ENCODE data around the gene ZBED5.

The ZBED5 gene

DNA sequence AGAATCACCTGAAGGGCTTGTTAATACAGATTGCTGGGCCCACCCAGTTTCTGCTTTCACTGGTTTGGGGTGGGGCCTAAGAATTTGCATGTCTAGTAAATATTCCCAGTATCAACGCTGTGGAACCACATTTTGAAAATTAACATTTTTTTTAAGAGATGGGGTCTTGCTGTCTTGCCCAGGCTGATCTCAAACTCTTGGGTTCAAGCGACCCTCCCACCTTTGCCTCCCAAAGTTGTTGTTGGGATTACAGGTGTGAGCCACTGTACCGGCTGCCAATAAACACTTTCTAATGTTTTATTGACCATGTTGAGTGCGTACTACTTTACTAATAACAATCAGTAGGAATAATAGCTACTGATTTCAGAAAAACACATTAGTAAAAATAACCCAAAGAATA lies 51.6 kb downstream of the ZBED5 start:
- no peak for TF ChIP-seq CTCF (IDR thresholded peaks at IDR 0.05)

DNA sequence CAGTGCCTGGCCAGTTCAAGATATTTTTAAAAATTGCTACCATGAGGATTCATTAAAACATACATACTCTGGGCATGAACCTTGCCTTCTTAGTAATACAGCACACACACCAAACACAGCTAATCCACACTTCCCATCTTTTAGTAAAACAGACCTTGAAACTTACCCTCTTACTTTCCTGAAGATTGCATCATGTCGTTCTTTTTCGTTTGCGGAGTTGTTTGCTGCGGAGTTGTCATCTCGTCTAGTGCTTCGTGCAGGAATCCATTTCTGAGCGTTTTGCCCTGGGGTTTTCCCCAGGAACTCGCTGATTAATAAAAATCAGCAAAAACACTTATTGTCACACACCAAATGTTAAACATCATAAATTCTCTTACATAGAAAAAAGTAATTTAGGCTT lies 52.1 kb downstream of the ZBED5 start:
- TF ChIP-seq CTCF (IDR thresholded peaks at IDR 0.05), result no peak

DNA sequence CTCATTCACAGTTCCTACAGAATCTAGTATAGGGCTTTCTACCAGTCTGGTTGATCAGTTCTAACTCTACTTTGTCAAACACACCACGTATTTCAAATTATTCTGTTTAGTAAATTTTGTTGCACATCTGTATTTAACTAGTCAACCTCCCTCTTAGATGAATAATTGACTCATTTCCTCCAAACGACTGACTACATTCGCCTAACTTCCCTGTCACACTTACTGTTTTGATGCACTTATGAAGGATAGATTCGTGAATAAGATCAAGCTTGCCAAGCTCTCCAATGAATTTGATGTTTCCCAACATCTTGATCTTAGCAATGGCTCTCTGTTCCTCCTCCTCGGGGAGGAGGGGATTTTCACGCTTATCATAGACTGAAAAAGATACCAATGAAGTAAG lies 54.2 kb downstream of the ZBED5 start:
- no peak for TF ChIP-seq CTCF (IDR thresholded peaks at IDR 0.05)

Data from LNCAP (cell line).